HCT116 (cell line): Measurements from ENCODE around the gene MDFIC. TPM values are rescaled to one million over a fixed set of nuclear protein-coding genes. Genes with fewer than 3 reads are reported as not detected.

Source experiments
- ATAC-seq: fragments of 200-7000 bp; cut with Tn5 transposase; 2 replicates; pipeline ENCODE4 v1.9.1; 2020; ENCODE audit warnings: mild to moderate bottlenecking, moderate library complexity
- BruUV-seq: library from RNA; stranded (reverse); fragments of 400-500 nt; replicated peaks from 2 replicates; lab custom pipeline; 2021; lab: Mats Ljungman, UMichigan
- CTCF ChIA-PET: fragments of 300-600 bp; sonication (Branson Sonifier 250); formaldehyde crosslinking; loops from one replicate; lab custom pipeline; 2021; ENCODE audit warnings: antibody characterized with exemption; lab: Charles Lee
- POLR2A ChIA-PET: fragments of 300-600, 350-600 bp; sonication (Branson Sonifier 250); formaldehyde crosslinking; loops from one replicate; lab custom pipeline; 2021; ENCODE audit warnings: antibody characterized with exemption; lab: Charles Lee
- RAD21 ChIA-PET, 2 experiments: fragments of 300-600 bp; sonication (Branson Sonifier 250); formaldehyde crosslinking; loops; one replicate each; lab custom pipeline; 2023; ENCODE audit warnings: low total read pairs in 2 of 2; ENCODE audit not compliant: uncharacterized antibody in 2 of 2, unreplicated experiment in 2 of 2, low non-redundant PET in 1 of 2; lab: Charles Lee
- DNase-seq: peaks from one replicate; pipeline ENCODE4 v3.0.0-alpha.2; 2010; ENCODE audit warnings: low read depth, low spot score
- H2AFZ ChIP-seq: fragments of 200-600 bp; shearing (Covaris generic), sonication (generic); 2 replicates; pipeline ENCODE4 v1.6.1; 2017; ENCODE audit warnings: low read depth, mixed run types, mixed read lengths, antibody characterized with exemption, low read length; ENCODE audit not compliant: poor library complexity, severe bottlenecking
- H3K27ac ChIP-seq: 2 replicates; pipeline ENCODE4 v1.5.1; 2012; ENCODE audit warnings: low read depth, low read length
- H3K27me3 ChIP-seq: fragments of 200-600 bp; sonication (generic); 2 replicates; pipeline ENCODE4 v1.6.1; 2016; ENCODE audit warnings: mixed run types, low read length, mixed read lengths; ENCODE audit not compliant: insufficient read depth
- H3K36me3 ChIP-seq, 2 experiments: fragments of 200-500 bp in 1 of 2; fragments of 200-600 bp in 1 of 2; sonication (Bioruptor generic) in 1 of 2; sonication (generic) in 1 of 2; 2 replicates each; pipeline versions ENCODE4 v1.5.1 to v1.6.1; 2014 to 2016; ENCODE audit warnings: low read length in 2 of 2, inconsistent platforms in 1 of 2, mixed read lengths in 1 of 2, mixed run types in 1 of 2; ENCODE audit not compliant: insufficient read depth in 2 of 2, control insufficient read depth in 1 of 2
- H3K4me1 ChIP-seq, 2 experiments: fragments of 200-600 bp in 1 of 2; sonication (generic) in 1 of 2; 2 replicates each; pipeline versions ENCODE4 v1.5.1 to v1.6.1; 2012 to 2017; ENCODE audit warnings: low read length in 2 of 2, inconsistent platforms in 1 of 2, mild to moderate bottlenecking in 1 of 2, mixed read lengths in 1 of 2, mixed run types in 1 of 2, moderate library complexity in 1 of 2; ENCODE audit not compliant: insufficient read depth in 2 of 2, control insufficient read depth in 1 of 2
- H3K4me2 ChIP-seq: fragments of 200-600 bp; sonication (generic); 2 replicates; pipeline ENCODE4 v1.6.1; 2017; ENCODE audit warnings: mixed run types, low read length, mixed read lengths
- H3K4me3 ChIP-seq, 2 experiments: fragments of 200-600 bp in 1 of 2; sonication (generic) in 1 of 2; replicated peaks in 1 of 2; 2 replicates each; pipeline ENCODE4 v1.5.1; 2011 to 2016; ENCODE audit warnings: low read length in 2 of 2, control low read depth in 1 of 2, low read depth in 1 of 2, mild to moderate bottlenecking in 1 of 2, mixed read lengths in 1 of 2, mixed run types in 1 of 2
- H3K79me2 ChIP-seq: fragments of 200-600 bp; sonication (generic); 2 replicates; pipeline ENCODE4 v1.6.1; 2017; ENCODE audit warnings: mild to moderate bottlenecking, mixed run types, low read length, moderate library complexity, mixed read lengths; ENCODE audit not compliant: insufficient read depth
- H3K9ac ChIP-seq: fragments of 200-600 bp; sonication (generic); 2 replicates; pipeline ENCODE4 v1.6.1; 2016; ENCODE audit warnings: low read length, mixed read lengths
- H3K9me2 ChIP-seq: fragments of 200-600 bp; sonication (generic), shearing (Covaris generic); 2 replicates; pipeline ENCODE4 v1.6.1; 2017; ENCODE audit warnings: mixed run types, mild to moderate bottlenecking, moderate library complexity; ENCODE audit not compliant: insufficient read depth
- H3K9me3 ChIP-seq, 2 experiments: fragments of 200-500 bp in 1 of 2; fragments of 200-600 bp in 1 of 2; sonication (Bioruptor generic) in 1 of 2; sonication (generic) in 1 of 2; 2 replicates each; pipeline ENCODE4 v1.6.1; 2014 to 2017; ENCODE audit warnings: low read length in 2 of 2, mixed read lengths in 2 of 2, inconsistent platforms in 1 of 2, low read depth in 1 of 2, mild to moderate bottlenecking in 1 of 2, mixed run types in 1 of 2, moderate library complexity in 1 of 2; ENCODE audit not compliant: control insufficient read depth in 1 of 2, insufficient read depth in 1 of 2
- H4K20me1 ChIP-seq: fragments of 200-600 bp; sonication (generic), shearing (Covaris generic); 2 replicates; pipeline ENCODE4 v1.6.1; 2017; ENCODE audit warnings: mixed run types, mild to moderate bottlenecking, moderate library complexity; ENCODE audit not compliant: insufficient read depth
- ATF3 ChIP-seq: IDR thresholded peaks from 2 replicates; pipeline ENCODE4 v1.6.1; 2012
- CBX3 ChIP-seq: IDR thresholded peaks from 2 replicates; pipeline ENCODE4 v1.6.1; 2012; ENCODE audit warnings: low read depth
- CTCF ChIP-seq, 3 experiments: fragments of 200-600 bp in 1 of 3; sonication (generic) in 1 of 3; IDR thresholded peaks in 2 of 3; conservative IDR thresholded peaks in 1 of 3; 2 replicates each; pipeline ENCODE4 v1.5.1; 2012 to 2017; ENCODE audit warnings: low read depth in 2 of 3, low read length in 2 of 3, antibody characterized with exemption in 1 of 3, borderline replicate concordance in 1 of 3, control low read depth in 1 of 3, mild to moderate bottlenecking in 1 of 3, mixed read lengths in 1 of 3, mixed run types in 1 of 3, moderate library complexity in 1 of 3; ENCODE audit not compliant: insufficient read depth in 1 of 3
- ELF1 ChIP-seq: IDR thresholded peaks from 2 replicates; pipeline ENCODE4 v1.6.1; 2012; ENCODE audit warnings: low read depth, borderline replicate concordance
- FOSL1 ChIP-seq: IDR thresholded peaks from 2 replicates; pipeline ENCODE4 v1.6.1; 2012; ENCODE audit warnings: low read depth
- JUND ChIP-seq: IDR thresholded peaks from 2 replicates; pipeline ENCODE4 v1.6.1; 2012
- POLR2A ChIP-seq: IDR thresholded peaks from 2 replicates; pipeline ENCODE4 v1.7.0; 2011; ENCODE audit warnings: borderline replicate concordance; ENCODE audit not compliant: insufficient read depth, insufficient read length; ENCODE audit errors: extremely low read depth
- POLR2AphosphoS5 ChIP-seq: IDR thresholded peaks from 2 replicates; pipeline ENCODE4 v1.6.1; 2011; ENCODE audit warnings: mild to moderate bottlenecking, low read depth, low read length, moderate library complexity
- RAD21 ChIP-seq: IDR thresholded peaks from 2 replicates; pipeline ENCODE4 v1.6.1; 2012; ENCODE audit warnings: low read depth, mild to moderate bottlenecking
- SIN3A ChIP-seq: IDR thresholded peaks from 2 replicates; pipeline ENCODE4 v1.6.1; 2012; ENCODE audit warnings: low read depth
- SP1 ChIP-seq: IDR thresholded peaks from 2 replicates; pipeline ENCODE4 v1.6.1; 2012; ENCODE audit warnings: low read depth
- SRF ChIP-seq: IDR thresholded peaks from 2 replicates; pipeline ENCODE4 v1.6.1; 2012; ENCODE audit warnings: low read depth
- TCF7L2 ChIP-seq: IDR thresholded peaks from 2 replicates; pipeline ENCODE4 v1.7.0; 2011; ENCODE audit warnings: borderline replicate concordance, inconsistent platforms; ENCODE audit not compliant: insufficient read depth, insufficient read length; ENCODE audit errors: extremely low read depth
- ZFX ChIP-seq: fragments of 450-650 bp; IDR thresholded peaks from 2 replicates; pipeline ENCODE4 v1.6.1; 2017
- ZNF274 ChIP-seq: fragments of 200-500 bp; sonication (Bioruptor generic); IDR thresholded peaks from 2 replicates; pipeline ENCODE4 v1.6.1; 2014; ENCODE audit warnings: mild to moderate bottlenecking, low read depth, low read length, inconsistent platforms
- intact Hi-C: fragments of 100-400 bp; cut with micrococcal nuclease; formaldehyde crosslinking; loops from 2 replicates; pipeline ENCODE4 v1.10.0; 2022
- total RNA-seq: library from RNA; stranded (reverse); gene quantifications from one replicate; pipeline ENCODE4 v1.2.1, GENCODE V29; 2021; ENCODE audit not compliant: unreplicated experiment
- TF ChIP-seq, protein P1 (sequence below): IDR thresholded peaks from 2 replicates; pipeline ENCODE4 v1.6.1; 2012; ENCODE audit warnings: low read depth

The MDFIC gene
- total RNA-seq, 1 experiment from 2014 or later = 8.3 TPM

GRCh38 chr7:114988755-114989375 lies 67.0 kb downstream of the MDFIC start:
- peak overlapping the region; percentile 19 for H2AFZ ChIP-seq
- no peaks in the 10 kb centered on the region for H3K36me3 ChIP-seq
- H3K27me3 ChIP-seq = no peaks in the 10 kb centered on the region
- BruUV-seq = no TSS peak
- H3K4me3 ChIP-seq = no peak overlapping the region
- ChIA-PET POLR2A (no interaction called here), RAD21 (no interaction called here), CTCF (no interaction called here)
- intact Hi-C loops = no loop called here
- peak overlapping the region; percentile 32 for H3K4me2 ChIP-seq
- H3K79me2 ChIP-seq = no peaks in the 10 kb centered on the region
- no peak overlapping the region for H3K27ac ChIP-seq
- H4K20me1 ChIP-seq = no peaks in the 10 kb centered on the region
- 0 out of 2 replicates have a peak, but pooled peaks have one; percentile 16 for TF ChIP-seq JUND
- TF ChIP-seq FOSL1 = 0 out of 2 replicates have a peak, but pooled peaks have one; percentile 25
- TF ChIP-seq CTCF (IDR thresholded peaks at IDR 0.05 in 2 of 3, conservative IDR thresholded peaks at IDR 0.05 in 1 of 3; ENCODE audit: borderline replicate concordance in 1 of 3, insufficient read depth in 1 of 3, low read depth in 2 of 3, low read length in 2 of 3) = no peak
- peaks cover 0 to 13% of the 10 kb centered on the region in 2 experiments; a peak in 2 of 4 replicates for H3K4me1 ChIP-seq
- H3K9me3 ChIP-seq = no peaks in the 10 kb centered on the region
- no peak for DNase-seq
- no peak overlapping the region for H3K9ac ChIP-seq
- H3K9me2 ChIP-seq = no peaks in the 10 kb centered on the region
- no peak for ATAC-seq

DNA sequence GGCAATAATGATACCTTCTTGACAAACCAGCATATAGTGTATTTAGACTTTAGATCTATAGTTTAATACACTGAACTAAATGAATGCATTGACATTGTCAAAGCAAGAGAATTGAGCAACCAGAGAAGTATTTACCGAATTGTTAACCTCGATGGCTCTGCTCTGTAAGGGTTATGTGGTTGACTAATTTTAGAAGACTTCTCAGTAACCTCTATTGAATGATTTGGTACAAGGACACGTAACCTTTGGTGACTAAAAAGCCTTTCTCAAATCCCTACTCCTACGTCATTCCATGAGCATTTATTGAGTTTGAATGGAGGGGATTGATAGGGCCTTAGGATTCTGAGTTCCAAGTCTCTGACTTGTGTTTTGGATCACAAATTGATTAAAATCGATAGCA lies 67.6 kb downstream of the MDFIC start:
- H3K27ac ChIP-seq = no peak overlapping the region
- no TSS peak for BruUV-seq
- H3K9ac ChIP-seq = no peak overlapping the region
- ATAC-seq (no peak), DNase-seq (no peak)
- intact Hi-C loops = no loop called here
- H3K4me2 ChIP-seq = peak overlapping the region; percentile 32; the same call in 1 of the 2 replicates
- no peak overlapping the region for H3K4me3 ChIP-seq
- H2AFZ ChIP-seq = peak overlapping the region; percentile 19
- no peaks in the 10 kb centered on the region for H3K9me2 ChIP-seq
- no peaks in the 10 kb centered on the region for H4K20me1 ChIP-seq
- H3K9me3 ChIP-seq = no peaks in the 10 kb centered on the region
- no peaks in the 10 kb centered on the region for H3K36me3 ChIP-seq
- no peaks in the 10 kb centered on the region for H3K27me3 ChIP-seq
- H3K79me2 ChIP-seq = no peaks in the 10 kb centered on the region
- ChIA-PET POLR2A (no interaction called here), RAD21 (no interaction called here), CTCF (interaction anchor here (0.6 kb wide), 1 partner anchor 368 kb away, joined by 3 read pairs; no protein-coding TSS in a partner anchor)
- TF ChIP-seq, protein P1, sequence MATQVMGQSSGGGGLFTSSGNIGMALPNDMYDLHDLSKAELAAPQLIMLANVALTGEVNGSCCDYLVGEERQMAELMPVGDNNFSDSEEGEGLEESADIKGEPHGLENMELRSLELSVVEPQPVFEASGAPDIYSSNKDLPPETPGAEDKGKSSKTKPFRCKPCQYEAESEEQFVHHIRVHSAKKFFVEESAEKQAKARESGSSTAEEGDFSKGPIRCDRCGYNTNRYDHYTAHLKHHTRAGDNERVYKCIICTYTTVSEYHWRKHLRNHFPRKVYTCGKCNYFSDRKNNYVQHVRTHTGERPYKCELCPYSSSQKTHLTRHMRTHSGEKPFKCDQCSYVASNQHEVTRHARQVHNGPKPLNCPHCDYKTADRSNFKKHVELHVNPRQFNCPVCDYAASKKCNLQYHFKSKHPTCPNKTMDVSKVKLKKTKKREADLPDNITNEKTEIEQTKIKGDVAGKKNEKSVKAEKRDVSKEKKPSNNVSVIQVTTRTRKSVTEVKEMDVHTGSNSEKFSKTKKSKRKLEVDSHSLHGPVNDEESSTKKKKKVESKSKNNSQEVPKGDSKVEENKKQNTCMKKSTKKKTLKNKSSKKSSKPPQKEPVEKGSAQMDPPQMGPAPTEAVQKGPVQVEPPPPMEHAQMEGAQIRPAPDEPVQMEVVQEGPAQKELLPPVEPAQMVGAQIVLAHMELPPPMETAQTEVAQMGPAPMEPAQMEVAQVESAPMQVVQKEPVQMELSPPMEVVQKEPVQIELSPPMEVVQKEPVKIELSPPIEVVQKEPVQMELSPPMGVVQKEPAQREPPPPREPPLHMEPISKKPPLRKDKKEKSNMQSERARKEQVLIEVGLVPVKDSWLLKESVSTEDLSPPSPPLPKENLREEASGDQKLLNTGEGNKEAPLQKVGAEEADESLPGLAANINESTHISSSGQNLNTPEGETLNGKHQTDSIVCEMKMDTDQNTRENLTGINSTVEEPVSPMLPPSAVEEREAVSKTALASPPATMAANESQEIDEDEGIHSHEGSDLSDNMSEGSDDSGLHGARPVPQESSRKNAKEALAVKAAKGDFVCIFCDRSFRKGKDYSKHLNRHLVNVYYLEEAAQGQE = no peak
- no peak for TF ChIP-seq SIN3A
- TF ChIP-seq JUND = no peak
- TF ChIP-seq RAD21 = no peak
- TF ChIP-seq POLR2AphosphoS5 = no peak
- no peak for TF ChIP-seq ZFX
- TF ChIP-seq SP1 = no peak
- TF ChIP-seq TCF7L2 = no peak
- TF ChIP-seq CBX3 = no peak
- TF ChIP-seq POLR2A = no peak
- no peak for TF ChIP-seq SRF
- no peak for TF ChIP-seq FOSL1
- TF ChIP-seq ZNF274 = no peak
- TF ChIP-seq ATF3 = no peak
- TF ChIP-seq ELF1 = no peak
- H3K4me1 ChIP-seq = peaks cover 0 to 13% of the 10 kb centered on the region in 2 experiments; a peak in 2 of 4 replicates
